ENCODE measurements around the gene PLCH2.

The PLCH2 gene

GRCh38 chr1:2492091-2492490, 16.0 kb downstream of the PLCH2 start:
- DNase-seq, result peak in 27 of 42 donors; percentile 27 to 73 (median 45)
- intact Hi-C loops (cut with DNase I), result no loop called here

DNA sequence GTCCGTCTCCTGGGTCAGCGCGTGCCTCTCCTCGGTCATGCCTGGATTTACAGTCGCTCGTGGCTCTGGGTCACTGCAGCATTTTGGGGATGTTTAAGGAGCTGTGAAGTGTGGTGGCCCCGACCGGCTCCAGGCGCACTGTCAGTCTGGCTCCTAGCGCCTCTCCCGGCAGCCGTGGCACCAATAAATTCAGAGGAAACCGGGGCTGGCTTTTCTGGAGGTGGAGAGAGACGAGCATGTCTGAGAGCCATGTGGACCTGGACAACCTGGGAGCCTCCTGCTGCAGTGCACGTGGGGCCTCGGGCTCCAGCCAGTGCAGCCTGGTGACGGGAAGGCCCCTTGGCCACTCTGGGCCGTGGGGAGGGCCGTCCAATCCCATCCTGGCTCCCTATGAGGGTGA, 17.1 kb downstream of the PLCH2 start:
- peak in 2 of 42 donors; percentile 37 to 47 for DNase-seq
- intact Hi-C loops (cut with DNase I), result no loop called here

DNA sequence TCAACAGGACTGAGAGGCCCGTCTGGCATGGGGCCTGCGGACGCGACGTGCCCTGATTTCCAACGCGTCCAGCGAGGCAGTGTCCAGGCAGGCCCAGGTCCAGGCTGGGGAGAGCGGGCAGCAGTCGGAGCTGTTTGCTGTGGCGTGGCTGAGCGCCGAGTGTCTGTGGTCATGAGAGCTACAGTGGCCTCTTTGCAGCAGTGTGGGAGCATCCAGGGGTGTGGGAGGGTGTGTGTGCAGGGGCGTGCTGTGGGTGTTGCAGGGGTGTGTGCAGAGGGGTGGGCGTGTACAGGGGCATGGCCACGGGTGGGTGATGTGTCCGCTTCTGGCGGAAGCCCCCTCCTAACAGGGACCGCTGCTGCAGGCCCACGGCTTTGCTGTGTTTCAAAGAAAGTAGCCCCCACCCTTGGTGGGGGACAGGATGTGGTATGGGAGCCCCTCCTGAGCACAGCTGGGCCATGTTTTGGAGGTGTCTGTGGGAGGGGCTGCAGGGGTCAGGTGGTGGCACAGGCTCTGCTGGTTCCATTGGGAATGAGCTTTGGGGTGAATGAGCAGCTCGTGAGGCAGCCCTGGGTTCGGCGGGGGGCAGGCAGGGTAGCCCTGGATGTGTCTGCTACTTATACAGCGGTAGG, 17.7 kb downstream of the PLCH2 start:
- peak; percentile 77 to 95 (median 90) for DNase-seq
- intact Hi-C loops (cut with DNase I), result no loop called here

DNA sequence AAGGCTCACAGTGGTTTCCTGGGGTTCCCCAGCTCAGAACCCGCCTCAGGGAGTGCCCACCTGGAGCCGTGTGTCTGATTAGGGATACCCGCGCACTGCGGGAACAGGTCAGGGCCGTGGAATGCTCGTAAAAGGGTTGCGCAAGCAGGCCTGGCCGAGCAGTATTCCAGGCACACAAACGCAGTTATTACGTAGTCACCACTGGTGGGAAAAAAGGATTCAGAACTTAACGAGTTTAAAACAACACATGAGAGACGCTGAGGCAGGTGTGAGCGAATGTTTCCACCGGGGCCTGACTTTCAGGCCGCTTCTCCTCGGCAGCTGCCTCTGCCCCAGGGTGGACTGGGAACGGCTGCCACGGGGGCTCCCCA, 18.2 kb downstream of the PLCH2 start:
- DNase-seq, result no peak
- intact Hi-C loops (cut with DNase I), result no loop called here

DNA sequence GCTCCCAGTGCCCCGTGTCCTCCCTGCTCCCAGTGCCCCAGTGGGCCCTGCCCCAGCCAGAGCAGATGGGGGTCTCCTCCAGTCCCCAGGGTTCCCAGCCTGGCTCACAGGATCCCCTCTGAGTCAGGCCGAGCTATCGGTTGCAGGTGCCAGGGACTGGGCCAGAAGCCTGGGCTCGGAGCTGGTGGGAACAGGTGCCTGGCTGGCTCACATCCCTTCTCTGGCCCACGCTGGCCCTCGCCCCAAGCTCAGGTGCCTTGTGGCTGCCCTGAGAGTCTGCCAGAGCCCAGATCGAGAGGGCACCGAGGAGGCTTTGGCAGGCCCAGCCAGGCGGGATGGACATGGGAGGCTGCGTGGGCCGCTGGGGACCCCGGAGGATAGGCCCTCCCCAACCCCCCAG, 18.9 kb downstream of the PLCH2 start:
- intact Hi-C loops (cut with DNase I), result no loop called here
- DNase-seq, result no peak

DNA sequence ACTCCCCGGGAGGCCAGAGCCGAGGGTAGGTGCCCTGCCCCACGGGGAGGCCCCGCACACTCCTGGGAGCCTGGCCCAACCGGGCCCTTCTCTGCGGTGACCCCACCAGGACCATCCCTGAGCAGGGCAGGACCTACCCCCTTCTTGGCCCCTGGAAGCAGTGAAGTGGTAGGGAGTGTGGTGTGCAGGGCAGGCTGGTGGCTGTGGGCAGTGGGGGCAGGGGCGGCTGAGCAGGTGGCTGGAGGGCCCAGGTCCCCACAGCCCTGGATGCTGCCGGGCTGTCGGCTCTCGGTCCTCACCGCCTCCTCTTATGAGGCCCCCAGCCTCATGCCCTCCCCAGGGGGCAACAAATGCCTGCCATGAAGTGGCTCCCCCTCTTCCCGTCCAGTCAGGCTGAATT, 19.5 kb downstream of the PLCH2 start:
- DNase-seq, result no peak
- intact Hi-C loops (cut with DNase I), result no loop called here

DNA sequence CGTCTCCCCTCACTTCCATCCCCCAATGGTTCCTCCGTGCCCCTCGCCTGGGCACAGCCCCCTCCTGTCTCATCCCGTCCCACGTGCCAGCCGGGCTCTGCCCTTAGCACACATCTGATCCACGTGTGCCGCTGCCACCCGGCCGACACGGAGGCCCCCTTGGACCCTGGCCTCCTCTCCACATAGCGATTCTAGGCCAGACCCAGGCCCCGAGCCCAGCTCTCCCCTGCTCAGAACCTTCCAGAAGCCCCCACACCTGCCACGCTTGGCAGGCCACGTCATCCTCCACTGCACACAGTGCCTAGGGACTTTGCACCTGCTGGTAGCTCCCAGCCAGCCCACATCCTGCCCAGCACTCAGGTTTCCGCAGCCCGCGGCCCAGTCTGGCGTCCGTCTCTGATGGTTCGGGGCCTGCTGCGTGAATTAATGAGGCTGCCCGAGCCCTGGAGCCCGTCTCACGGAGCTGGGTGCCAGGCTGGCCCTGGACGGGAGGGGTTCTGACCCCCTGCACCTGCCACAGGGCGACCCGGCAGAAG, 20.1 kb downstream of the PLCH2 start:
- intact Hi-C loops (cut with DNase I), result no loop called here

DNA sequence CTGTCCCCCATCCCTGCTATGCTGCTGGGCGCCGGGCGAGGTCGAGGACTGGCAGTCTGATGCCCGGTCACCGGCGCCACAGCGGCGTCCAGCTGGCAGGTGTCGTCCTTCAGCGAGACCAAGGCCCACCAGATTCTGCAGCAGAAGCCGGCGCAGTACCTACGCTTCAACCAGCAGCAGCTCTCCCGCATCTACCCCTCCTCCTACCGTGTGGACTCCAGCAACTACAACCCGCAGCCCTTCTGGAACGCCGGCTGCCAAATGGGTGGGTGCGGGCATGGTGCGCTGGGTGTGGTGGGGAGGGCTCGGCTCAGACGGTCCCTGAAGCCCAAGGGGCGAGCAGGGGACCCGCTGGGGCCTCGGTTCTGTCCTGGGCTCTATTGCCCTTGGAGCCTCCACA, 20.7 kb downstream of the PLCH2 start:
- no peak for DNase-seq
- intact Hi-C loops (cut with DNase I), result no loop called here

More for the DNA sequence above, 20.1 kb downstream of the PLCH2 start:
- no peak for DNase-seq

GRCh38 chr1:2497891-2498290, 21.8 kb downstream of the PLCH2 start:
- no peak for DNase-seq
- intact Hi-C loops (cut with DNase I), result no loop called here

DNA sequence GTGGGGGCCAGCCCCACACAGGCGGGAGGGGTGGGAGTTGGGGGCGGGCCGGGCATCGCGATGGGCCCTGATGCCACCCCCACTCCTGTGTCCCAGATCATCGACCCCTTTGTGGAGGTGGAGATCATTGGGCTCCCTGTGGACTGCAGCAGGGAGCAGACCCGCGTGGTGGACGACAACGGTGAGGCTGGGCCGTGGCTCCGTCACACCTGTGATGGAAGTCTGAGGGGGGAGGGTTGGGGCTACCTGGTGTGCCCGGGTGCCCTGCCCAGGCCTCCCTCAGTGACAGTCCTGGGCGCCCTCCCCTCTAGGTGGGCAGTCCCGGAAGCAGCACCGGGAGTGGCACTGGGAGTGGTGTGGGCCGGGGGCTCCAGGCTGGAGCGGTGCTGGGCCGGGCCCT, 22.6 kb downstream of the PLCH2 start:
- no peak for DNase-seq

DNA sequence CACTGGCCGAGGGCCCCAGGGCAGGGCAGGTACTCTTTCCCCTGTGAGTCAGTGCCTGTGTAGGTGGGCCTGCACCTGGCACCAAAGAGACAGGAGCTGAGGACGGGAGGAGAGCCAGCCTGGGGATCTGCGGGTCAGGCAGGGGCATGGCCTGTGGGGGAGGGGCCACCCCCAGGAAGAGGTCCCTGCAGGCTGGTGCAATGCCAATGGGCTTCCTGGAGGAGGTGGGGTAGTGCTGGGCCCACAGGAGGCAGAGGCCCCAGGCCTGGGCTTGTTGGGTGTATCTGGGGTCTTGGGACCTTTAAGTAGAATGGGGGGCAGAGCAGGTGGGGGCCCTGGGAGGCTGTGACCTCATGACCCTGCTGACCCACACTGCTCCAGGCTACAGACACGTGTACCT, 23.2 kb downstream of the PLCH2 start:
- DNase-seq, result no peak
- intact Hi-C loops (cut with DNase I), result no loop called here

More for the DNA sequence above, 22.6 kb downstream of the PLCH2 start:
- intact Hi-C loops (cut with DNase I), result no loop called here

- intact Hi-C loops (cut with DNase I), result no loop called here
- DNase-seq, result no peak
Measured at GRCh38 chr1:2499986-2500596, 24.0 kb downstream of the PLCH2 start.

DNA sequence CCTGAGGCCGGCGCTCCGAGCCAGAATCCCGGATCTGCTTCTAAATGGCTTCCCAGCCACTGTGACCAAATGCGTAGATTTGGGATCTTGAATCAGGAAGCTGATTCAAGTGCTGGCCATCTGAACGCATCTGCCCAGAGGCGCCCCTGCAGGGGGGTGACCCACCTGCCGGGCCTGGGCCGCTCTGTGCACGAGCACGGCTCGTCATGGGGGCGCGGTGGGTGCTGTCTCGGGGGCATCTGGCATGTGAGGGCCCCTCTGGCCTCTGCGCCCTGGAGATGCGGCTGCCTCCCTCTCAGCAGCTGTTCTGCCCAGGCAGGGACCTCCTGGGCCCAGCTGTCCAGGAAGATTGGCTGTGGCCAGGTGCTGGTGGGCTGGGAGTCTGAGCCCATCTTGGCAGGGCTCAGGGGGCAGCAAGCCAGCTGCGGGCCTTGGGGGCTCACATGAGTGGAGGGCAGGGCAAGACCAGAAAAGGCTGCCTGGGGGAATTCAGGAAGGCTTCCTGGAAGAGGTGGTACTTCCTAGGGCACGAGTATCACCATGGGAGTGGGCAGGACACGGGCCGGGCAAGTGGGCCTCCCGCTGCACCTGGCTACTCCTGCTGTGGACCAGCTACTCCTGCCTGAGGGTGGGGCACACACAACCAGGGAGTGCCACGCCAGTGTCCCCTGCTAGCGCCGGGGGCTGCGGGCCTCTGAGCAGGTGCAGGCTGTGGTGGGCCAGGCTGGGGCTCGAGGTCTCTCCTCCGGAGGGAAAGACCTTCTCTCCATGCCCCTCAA, 25.1 kb downstream of the PLCH2 start:
- no peak for DNase-seq
- intact Hi-C loops (cut with DNase I), result no loop called here

GRCh38 chr1:2501820-2502119, 25.7 kb downstream of the PLCH2 start:
- intact Hi-C loops (cut with DNase I), result no loop called here
- no peak for DNase-seq

DNA sequence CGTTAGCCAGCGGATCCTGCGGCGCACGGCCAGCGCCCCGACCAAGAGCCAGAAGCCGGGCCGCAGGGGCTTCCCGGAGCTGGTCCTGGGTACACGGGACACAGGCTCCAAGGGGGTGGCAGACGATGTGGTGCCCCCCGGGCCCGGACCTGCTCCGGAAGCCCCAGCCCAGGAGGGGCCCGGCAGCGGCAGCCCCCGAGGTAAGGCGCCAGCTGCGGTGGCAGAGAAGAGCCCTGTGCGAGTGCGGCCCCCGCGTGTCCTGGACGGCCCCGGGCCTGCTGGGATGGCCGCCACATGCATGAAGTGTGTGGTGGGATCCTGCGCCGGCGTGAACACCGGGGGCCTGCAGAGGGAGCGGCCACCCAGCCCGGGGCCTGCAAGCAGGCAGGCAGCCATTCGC, 26.1 kb downstream of the PLCH2 start:
- intact Hi-C loops (cut with DNase I), result no loop called here
- DNase-seq, result no peak

DNA sequence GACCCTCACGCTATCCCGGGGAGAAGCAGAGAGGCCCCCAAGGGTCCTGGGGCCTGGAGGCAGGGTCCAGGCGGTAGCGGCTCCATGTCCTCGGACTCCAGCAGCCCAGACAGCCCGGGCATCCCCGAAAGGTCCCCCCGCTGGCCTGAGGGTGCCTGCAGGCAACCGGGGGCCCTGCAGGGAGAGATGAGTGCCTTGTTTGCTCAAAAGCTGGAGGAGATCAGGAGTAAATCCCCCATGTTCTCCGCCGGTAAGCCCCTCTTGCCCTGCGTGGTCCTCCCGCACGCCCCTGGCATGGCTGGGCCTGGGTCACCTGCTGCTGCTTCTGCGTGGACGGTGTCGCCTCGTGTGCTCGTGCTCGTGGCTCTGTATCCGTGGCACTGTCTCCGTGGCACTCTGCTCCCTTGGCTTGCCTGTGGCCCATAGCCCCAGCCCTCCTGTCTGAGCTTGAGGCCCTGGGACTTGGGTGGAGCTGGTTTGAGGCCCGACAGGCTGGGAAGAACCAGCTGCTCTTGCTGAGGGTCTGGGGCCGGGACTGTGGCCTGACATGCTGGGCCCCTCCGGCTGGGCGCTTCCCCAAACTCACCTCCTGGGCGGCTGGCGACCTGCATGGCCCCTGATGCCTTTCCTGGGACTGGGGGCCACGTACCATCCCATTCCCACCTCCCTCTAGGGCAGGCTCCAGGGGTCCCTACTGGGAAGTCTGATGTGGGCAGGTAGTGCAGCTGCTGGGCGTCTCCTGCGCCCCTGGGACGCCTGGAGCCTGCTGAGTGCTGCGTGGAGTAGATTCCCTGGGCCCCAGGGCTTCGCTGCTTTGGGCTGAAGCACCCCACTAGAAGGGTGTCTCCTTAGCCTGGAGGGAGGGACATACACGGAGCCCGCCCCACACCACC, 26.8 kb downstream of the PLCH2 start:
- intact Hi-C loops (cut with DNase I), result no loop called here
- DNase-seq, result no peak

GRCh38 chr1:2503554-2504224, 27.6 kb downstream of the PLCH2 start:
- DNase-seq, result no peak
- intact Hi-C loops (cut with DNase I), result no loop called here

DNA sequence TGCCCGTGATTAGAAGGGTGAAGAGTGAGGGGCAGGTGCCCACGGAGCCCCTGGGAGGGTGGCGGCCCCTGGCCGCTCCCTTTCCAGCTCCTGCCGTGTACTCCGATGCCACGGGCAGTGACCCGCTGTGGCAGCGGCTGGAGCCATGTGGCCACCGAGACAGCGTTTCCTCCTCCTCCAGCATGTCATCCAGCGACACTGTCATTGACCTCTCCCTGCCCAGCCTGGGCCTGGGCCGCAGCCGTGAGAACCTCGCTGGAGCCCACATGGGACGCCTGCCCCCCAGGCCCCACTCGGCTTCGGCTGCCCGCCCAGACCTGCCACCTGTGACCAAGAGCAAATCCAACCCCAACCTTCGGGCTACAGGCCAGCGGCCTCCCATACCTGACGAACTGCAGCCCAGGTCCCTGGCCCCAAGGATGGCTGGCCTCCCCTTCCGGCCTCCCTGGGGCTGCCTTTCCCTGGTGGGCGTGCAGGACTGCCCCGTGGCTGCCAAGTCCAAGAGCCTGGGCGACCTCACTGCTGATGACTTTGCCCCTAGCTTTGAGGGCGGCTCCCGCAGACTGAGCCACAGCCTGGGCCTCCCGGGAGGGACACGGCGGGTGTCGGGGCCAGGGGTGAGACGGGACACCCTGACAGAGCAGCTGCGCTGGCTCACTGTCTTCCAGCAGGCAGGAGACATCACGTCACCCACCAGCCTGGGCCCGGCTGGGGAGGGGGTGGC, 28.3 kb downstream of the PLCH2 start:
- peak in 9 of 42 donors; percentile 32 to 62 (median 40) for DNase-seq
- intact Hi-C loops (cut with DNase I), result no loop called here

DNA sequence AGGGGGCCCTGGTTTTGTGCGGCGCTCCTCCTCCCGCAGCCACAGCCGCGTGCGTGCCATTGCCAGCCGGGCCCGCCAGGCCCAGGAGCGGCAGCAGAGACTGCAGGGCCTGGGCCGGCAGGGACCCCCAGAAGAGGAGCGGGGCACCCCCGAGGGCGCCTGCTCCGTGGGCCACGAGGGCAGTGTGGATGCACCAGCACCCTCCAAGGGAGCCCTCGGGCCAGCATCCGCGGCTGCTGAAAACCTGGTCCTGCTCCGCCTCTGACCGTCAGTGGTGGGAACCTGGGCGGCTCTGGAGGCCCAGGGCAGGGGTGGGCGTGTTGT, 28.8 kb downstream of the PLCH2 start:
- intact Hi-C loops (cut with DNase I), result no loop called here

More for the DNA sequence above, 28.8 kb downstream of the PLCH2 start:
- no peak for DNase-seq

Measured in head of caudate nucleus (tissue), 42 donors.